HG03039 (cell line): Measurements from ENCODE around the gene RNF157.
"Not testable (repeated sequence)": the region's sequence is repeated elsewhere in the genome, so short reads cannot be mapped to it uniquely, and the experiment has no call there.

Experiments used
- ATAC-seq: cut with Tn5 transposase; IDR thresholded peaks from one replicate; pipeline ENCODE4 v1.9.1; 2021; ENCODE audit warnings: mild to moderate bottlenecking, moderate library complexity; ENCODE audit not compliant: unreplicated experiment

RNF157 gene

DNA sequence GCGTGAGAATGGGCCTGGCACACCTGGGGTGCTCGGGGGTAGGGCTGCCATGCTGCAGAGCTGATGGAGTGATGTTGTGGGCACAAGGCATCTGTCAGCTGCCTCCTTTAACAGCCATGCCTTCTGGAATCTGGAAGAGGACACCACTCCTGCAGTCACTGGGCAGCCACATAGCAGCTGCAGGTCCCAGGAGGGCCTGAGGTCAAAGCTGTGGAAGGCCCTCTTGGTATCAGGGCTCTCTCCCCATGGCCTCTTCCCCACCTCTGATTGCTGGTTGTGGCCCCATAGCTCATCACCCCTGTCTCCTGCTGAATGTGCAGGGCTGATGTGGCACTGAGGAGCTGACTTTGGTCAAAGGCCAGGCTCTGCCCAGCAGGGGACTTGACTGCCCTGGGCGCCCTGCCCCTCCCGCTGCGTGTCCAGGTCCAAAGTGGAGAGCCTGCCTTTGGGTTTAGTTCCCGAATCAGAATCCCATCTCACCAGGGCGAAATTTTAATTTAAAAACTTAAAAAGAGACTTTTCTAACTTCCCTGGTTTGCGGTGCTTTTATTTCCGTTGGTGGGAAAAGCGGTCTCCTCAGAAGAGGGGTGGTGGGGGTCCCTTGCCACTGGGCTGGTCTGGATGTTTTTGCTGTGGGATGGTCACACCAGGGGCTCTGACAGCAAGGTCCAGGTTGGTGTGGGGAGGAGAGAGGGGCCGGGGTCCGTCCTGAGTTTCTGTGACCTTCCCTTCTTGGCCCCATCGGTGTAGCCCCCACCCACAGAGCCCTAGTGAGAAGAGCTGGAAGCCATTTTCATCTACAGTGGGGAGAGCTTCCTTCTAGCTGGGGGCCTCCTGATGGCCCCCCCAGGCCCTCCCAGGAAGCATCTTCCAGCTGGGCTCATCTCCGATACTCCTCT lies 30.7 kb upstream of the RNF157 start:
- no peak for ATAC-seq

DNA sequence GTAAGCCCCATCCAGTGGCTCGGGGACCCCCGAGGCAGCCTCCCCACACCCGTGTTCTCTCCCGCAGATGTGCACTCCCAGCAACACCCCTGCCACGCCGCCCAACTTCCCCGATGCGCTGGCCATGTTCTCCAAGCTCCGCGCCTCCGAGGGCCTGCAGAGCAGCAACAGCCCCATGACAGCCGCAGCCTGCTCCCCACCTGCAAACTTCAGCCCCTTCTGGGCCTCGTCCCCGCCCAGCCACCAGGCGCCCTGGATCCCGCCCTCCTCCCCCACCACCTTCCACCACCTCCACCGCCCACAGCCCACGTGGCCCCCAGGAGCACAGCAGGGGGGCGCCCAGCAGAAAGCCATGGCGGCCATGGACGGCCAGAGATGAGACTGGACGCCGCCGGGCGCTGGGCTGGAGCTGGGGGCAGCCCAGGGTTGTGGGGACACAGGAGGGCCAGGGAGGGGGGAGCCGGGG lies 29.9 kb upstream of the RNF157 start:
- no peak for ATAC-seq

DNA sequence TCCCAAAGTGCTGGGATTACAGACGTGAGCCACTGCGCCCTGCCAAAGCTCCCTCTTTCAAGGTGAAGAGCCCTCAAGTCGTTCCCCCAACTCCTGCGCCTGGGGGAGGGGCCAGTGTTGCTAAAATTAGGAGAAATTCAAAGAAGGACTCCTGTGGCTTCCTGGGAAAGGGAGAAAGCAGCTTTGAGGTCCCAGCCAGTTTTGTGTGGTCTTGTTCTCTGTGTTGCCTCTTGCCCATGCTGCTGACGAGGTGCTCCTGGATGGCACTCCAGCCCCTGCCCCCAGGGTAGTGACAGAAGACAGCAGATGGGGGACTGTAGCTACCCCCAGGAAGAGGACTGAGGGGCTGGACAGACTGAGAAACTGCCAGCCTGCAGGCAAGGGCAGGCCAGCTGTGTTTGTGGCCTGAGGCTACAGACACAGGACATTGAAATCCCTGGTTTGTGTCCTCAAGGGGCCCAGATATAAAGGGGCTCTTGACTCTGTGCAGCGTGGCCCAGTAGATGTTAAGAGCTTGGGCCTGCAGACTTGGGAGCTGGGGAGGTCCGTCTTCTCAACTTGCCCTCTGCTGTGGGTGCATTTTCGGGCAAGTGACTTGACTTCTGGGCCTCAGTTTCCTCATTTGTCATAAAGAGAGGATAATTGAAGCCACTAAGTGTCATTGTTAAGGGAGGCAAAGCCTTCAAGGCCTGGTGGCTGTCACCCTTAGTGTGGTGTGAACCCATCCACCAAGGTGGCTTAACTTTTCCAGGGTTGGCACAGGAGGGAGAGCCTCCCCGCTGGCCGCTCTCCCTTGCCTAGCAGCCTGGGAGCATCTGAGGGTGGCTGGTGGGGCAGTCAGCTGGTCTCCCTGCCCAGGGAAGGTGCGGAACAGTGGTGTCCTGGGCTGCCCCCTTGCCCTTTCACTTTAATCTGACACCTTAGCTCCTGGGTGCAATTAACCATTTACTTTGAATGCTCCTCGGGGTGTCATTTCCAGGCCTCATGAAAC lies 29.0 kb upstream of the RNF157 start:
- ATAC-seq = no peak

DNA sequence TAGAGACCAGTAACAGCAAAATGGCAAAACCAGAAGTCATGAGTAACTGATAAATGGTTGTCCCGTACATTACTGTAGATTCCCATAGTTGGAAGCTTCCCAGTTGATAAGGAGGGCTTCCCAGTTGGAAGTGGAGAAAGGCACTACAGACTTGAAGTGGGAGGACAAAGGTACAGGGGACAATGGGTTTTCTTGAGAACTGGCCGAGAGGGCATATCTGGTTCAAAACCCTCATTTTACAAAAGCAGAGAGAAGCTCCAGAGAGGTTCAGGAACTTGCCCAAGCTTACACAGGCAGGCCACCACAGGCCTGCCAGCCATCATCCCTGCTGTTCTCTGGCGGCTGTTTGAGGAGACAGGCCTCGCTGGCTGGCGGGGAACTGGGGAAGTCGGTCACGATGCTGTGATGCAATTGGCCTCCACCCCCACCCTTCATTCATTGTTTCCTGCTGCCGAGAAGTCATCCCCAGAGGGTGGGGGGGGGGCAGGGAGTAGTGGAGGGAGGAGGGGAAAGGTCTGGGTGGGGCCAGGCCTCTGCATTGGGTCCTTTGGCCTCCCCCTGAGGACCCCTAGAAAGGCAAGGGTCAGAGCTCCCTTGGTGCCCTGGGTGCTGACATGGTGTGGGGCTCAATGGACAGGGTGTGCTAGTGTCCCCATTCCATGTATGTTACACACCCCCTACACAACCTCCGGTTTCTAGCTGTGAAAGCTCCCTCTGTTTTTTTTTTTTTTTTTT lies 27.9 kb upstream of the RNF157 start:
- ATAC-seq = no peak

DNA sequence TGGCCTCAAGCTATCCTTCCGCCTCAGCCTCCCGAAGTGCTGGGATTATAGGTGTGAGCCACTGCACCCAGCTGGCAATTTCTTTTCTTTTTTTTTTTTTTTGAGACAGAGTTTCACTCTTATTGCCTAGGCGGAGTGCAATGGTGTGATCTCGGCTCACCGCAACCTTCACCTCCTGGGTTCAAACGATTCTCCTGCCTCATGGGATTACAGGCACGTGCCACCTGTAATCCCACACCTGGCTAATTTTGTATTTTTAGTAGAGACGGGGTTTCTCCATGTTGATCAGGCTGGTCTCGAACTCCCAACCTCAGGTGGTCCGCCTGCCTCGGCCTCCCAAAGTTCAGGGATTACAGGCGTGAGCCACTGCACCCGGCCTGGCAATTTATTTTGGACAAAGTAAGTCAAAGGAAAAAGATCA lies 27.3 kb upstream of the RNF157 start:
- ATAC-seq = not testable (repeated sequence)

DNA sequence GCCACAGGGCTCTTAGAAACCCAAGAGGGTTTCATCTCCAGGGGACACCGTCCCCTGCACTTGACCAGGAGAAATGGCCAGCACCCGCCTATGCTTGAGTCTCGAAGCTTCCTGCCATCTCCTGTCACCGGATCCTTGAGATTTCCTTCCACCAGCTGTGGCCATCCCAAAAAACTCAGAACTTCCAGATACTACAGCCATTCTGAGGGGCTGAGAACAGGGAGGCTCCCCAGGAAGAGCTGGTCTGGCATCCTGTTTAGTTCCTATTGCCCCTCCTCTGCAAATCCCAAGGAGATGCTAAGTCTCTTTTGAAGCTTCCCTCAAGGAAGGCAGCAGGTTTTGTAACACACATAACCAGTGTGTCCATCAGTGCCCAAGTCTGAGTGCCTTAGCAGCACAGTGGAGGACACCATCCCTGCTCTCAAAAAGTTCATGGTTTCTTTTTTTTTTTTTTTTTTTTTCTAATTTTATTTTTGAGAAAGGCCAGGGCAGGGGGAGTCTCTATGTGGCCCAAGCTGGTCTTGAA lies 26.8 kb upstream of the RNF157 start:
- no peak for ATAC-seq

DNA sequence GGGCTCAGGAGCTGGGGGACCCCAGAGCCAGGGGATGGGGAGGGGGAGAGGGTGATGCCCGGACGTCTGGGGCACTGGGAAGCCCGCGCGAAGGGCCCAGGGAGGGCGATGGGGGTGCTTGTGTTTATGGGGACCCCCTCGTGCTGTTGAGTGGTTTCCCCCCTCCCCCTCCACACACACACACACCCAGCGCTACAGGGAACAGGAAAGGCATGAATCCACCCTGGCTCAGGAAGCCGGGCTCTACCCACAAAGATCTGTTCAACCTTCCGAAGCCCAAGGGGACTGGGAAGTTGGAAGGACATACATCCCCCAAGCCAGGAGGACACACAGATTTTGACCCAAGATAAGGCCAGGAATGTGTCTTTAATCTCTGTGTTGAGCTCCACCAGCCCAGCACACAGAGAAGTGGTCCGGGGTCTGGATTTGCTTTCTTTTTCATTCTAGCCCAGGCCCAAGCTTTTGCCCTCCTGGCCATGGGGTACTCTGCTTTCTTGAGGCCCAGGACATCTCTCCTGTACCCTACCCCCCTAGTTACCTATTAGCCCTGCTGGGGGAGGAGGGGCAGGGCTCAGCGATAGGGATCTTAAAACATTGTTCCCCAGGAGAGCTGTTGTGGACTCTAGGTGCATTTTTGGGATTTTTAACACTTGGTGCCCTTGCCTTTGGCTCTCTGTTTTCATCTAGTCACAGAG lies 26.1 kb upstream of the RNF157 start:
- ATAC-seq = no peak

DNA sequence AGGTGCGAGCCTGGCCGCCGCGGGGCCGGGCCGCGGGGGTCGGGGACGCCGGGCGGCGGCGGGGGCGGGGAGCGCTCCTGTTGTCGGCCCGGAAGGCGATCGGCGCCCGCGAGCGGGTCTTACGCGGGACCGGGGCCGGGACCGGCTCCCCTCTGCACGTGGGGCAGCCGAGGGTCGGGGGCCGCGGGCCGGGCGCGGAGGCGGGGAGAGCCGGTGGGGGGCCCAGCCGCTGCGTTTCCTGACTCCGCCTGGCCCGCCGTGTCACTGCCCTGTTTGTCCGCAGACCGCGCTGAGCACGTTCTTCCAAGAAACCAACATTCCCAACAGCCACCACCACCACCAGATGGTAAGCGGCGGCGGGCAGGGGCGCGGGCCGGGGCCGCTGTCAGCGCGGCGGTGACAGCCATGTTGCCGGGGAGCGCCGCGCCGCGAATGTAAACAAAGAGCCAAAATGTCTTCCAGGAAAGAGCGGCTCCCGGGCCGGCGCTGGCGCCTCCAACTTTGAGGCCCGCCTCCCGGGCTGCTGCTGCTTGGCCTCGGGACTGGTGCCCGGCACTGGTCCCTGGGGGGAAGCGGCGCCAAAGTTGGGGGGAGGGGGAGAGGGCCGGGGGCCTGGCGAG lies 25.4 kb upstream of the RNF157 start:
- no peak for ATAC-seq

DNA sequence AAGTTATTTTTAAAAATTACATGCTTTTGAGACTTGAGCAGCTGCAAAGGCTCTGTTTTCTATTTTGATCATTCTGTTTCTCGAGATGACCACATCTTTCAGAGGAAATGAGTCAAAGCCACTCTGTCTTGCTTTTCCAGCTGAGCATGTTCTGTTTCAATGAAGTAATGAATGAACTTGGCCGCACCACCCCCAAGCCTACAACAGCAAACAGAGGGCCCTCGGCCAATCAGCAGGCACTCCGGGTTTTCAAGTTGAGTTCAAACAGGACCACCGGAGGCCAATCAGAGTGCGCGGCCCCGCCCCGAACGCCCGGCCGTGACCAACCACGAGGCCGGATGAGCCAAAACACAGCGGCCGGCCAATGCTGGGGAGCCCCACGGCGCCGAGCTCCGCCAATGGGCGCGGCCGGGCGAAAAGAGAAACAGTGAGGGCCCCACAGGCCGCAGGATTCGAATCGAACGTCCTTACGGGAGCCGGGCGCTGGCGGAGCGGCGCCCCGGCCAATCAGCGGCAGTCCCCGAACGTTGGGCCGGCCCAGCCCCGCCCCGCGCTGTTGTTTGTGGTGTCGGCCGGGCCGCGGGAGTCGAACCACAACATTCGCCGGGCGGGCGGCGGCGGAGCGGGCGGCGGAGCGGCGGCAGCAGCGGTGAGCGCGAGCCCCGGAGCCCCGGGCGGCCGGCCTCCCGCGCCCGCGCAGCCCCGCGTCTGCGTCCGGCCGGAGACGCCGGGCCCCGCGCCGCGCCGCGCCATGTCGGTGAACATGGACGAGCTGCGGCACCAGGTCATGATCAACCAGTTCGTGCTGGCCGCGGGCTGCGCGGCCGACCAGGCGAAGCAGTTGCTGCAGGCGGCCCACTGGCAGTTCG lies 24.7 kb upstream of the RNF157 start, which contains the start of gene UBALD2:
TSS of gene UBALD2 (plus strand) at position 594 of the 869 bp plus-strand sequence. CDS start at position 752, 158 bp downstream.
- peak; percentile 74 for ATAC-seq

DNA sequence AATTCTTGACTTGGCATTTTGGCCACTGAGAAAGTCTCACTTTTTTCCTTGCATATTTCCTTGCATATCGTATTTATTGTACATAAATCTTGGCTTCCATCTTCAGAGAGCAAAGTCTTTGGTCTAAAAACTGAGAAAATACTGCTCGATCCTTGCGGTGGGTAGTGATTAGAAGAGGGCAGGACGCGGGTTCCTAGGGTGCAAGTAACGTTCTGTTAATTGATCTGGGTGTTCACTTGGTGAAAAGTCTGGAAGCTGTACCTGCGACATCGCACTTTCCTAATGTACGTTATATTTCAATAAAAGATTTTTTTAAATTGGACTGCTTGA lies 24.1 kb upstream of the RNF157 start:
- peak; percentile 2 for ATAC-seq

DNA sequence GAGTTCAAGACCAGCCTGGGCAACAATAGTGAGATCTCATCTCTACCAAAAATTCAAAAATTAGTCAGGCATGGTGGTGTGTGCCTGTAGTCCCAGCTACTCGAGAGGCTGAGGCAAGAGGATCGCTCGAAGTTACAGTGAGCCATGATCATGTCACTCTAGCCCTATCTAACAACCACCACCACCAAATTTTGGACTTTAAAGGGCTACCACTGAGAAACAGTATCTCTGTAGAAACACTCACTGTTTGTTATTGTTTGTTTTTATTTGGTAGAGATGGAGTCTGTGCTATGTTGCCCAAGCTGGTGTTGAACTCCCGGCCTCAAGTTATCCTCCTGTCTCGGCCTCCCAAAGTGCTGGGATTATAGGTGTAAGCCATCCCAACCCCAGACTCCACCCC lies 23.6 kb upstream of the RNF157 start:
- ATAC-seq = no peak

DNA sequence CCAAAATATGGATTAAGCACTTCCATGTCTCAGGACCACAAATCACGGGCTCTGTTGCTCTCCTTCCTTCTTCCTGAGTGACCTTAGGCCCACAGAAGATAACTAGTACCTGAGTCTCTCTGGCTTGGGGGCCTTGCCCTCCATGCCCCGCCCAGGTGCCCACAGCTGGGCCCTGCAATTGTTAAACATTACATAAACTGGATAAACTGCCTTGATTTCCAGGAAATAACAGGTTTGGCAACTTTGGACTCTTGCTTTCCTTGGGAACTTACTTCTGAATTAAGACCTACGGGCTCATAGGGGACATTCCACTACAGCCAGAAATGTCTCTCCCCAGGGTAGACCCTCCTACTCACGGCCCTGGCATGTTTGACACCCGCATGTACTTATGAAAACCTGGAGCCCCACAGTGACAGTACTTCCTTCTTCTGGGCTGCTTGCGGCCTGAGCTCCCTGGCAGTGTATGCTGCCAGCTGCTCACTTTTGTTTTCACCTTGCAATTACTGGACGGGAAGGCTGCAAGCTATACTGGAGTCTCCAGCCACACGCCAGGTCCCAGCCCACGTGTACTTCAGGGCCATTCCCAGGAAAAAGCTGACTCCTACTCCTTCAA lies 22.5 kb upstream of the RNF157 start:
- no peak for ATAC-seq

DNA sequence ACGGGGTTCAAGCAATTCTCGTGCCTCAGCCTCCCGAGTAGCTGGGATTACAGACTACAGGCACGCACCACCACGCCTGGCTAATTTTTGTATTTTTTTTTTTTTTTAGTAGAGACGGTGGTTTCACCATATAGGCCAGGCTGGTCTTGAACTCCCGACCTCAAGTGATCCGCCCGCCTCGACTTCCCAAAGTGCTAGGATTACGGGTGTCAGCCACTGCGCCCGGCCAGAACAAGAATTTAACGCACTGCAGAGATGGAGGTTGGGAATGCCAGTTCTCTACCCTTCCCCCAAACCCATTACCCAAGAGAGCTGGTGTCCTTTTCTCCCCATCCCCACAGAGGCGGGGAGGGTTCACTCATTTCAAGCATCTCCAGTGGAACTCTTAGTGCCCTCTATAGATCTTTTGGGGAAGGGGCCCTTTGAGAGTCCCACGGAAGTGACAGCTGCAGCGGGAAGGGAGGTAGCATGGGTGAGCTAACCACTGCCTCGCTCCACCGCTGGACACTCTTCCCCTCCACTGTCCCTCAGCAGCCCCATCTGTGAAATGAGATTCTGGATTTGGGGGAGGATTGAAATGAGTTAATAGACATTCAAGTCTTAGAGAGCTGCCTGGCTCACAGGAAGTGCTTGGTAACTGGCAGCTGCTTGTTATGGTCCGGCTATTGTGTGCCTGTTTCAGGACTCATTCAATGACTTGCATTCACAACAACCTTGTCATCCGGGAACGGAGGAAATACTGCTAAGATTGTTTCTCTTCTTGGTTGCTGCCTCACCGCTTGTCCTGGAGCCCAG lies 21.3 kb upstream of the RNF157 start:
- ATAC-seq = no peak

DNA sequence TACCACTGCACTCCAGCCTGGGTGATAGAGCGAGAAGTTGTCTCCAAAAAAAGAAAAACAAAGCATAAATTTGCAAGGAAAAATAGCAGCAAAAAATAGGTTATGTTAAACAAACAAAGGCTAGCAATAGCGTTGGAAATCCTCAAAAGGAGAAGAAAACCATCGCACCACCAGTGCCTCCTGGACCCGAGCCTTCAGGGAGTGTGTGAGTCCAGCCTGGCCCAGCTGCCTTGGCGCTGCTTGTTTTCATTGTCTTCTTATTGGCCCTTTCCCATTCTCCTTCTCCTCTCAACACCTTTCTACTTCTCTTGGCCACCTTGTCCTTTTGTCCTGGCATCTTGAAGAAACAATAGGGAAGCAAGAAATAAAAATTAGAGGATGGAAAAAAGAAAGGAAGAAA lies 20.4 kb upstream of the RNF157 start:
- ATAC-seq = no peak

DNA sequence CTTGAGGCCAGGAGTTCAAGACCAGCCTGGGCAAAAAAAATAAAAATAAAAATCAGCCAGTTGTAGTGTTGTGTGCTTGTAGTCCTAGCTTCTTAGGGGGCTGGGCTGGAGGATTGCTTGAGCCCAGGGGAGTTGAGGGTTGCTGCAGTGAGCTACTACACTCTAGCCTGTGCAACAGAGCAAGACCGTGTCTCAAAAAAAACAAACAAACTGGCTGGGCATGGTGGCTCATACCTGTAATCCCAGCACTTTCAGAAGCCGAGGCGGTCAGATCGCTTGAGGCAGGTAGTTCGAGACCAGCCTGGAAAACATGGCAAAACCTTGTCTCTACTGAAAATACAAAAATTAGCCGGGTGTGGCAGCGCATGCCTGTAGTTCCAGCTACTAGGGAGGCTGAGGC lies 19.9 kb upstream of the RNF157 start:
- ATAC-seq = no peak

DNA sequence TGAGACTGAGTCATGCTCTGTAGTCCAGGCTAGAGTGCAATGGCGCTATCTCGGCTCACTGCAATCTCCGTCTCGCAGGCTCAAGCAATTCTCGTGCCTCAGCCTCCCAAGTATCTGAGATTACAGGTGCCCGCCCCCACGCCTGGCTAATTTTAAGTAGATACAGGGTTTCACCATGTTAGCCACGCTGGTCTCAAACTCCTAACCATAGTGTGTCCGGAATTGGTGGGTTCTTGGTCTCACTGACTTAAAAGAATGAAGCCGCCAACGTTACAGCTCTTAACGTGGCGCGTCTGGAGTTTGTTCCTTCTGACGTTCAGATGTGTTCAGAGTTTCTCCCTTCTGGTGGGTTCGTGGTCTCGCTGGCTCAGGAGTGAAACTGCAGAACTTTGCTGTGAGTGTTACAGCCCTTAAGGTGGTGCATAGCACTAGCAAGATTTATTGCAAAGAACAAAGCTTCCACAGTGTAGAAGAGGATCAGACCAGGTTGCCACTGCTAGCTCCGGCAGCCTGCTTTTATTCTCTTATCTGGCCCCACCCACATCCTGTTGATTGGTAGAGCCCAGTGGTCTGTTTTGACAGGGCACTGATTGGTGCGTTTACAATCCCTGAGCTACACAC lies 16.2 kb upstream of the RNF157 start:
- not testable (repeated sequence) for ATAC-seq
